HG03469 (cell line): ENCODE results near the gene AP2S1.
"Not testable (repeated sequence)": the region's sequence is repeated elsewhere in the genome, so short reads cannot be mapped to it uniquely, and the experiment has no call there.

Source experiments
- ATAC-seq: cut with Tn5 transposase; IDR thresholded peaks from one replicate; pipeline ENCODE4 v1.9.1; 2021; ENCODE audit warnings: mild to moderate bottlenecking, moderate library complexity, moderate number of reproducible peaks; ENCODE audit not compliant: unreplicated experiment

Gene AP2S1

DNA sequence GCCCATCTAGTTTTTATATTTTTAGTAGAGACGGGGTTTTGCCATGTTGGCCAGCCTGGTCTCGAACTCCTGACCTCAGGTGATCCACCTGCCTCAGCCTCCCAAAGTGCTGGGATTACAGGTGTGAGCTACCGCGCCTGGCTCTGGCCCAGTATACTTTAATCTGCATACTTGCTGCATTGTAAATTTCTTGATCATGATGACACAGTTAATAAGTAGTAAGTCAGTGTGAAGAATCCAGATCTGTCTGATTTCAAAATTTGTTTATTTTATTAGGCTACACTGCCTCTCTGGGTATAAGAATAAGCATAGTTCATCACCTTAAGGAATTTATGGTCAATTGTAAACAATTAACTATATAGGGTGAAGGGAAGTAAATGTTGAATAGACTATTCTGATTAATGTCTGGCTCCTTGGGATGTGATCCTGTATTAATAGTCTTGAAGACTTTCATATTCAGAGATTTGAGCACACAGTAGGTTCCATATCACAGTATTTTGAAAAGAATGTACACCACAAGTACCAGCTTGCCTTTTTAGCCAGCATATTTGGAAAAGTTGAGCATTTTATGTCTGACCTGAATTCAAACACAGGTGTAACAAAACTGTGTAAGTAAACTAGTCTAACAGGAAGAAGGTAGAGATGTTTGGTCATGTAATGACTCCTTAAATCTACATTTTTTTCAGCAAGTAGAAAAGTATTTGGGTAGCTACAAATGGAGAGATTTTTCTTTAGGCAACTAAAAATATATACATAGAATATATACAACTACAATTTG is 17.6 kb upstream of the AP2S1 start:
- no peak for ATAC-seq

DNA sequence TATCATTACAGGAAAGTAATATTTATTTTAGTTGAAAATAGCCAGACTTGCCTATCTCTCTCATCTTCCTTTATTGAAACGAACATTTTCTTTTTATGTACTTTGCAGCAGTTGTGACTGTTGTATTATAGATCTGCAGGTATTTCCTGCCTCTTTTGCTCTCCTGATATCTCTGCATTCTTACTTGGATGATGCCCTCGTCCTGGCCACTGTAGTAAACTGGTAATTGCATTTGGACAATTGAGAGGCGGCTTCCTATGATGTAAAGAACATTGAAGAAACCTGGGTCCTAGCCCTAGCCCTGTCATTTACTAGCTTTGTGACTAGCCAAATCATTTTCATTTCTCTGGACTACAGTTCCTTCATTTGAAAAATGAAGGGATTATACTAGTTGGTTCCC is 16.5 kb upstream of the AP2S1 start:
- ATAC-seq: no peak

DNA sequence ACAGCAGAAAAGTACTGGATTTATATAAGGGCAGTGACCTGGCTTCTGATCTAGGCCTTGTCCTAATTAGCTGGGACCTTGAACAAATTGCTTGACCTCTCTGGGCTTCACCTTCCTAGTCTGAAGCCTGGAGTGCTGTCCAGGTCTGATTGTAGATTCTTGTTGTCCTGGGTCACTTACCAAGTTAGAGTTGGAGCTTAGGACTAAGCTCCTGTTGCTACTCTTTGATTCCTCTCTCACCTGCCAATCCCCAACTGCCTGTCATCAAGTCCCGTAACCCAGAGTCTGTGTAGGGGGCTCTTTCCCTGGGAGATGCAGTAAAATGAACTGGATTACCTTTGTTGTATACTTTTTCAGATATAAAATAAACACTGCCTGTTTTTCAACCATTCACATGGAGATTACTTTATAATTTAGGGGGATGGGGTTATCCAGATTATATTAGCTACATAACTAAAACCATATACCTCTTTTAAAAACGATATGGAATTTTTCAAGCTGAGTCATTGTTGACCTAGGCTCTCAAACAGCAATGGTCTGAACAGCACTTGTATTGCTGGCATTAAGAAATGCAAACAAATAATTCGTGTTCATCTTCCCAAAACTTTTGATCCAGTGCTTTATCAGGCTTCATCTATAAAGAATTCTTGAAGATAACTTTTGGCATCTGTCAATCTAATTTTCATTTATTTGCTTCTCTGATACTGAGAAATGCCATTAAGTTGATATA is 15.9 kb upstream of the AP2S1 start:
- ATAC-seq: no peak

DNA sequence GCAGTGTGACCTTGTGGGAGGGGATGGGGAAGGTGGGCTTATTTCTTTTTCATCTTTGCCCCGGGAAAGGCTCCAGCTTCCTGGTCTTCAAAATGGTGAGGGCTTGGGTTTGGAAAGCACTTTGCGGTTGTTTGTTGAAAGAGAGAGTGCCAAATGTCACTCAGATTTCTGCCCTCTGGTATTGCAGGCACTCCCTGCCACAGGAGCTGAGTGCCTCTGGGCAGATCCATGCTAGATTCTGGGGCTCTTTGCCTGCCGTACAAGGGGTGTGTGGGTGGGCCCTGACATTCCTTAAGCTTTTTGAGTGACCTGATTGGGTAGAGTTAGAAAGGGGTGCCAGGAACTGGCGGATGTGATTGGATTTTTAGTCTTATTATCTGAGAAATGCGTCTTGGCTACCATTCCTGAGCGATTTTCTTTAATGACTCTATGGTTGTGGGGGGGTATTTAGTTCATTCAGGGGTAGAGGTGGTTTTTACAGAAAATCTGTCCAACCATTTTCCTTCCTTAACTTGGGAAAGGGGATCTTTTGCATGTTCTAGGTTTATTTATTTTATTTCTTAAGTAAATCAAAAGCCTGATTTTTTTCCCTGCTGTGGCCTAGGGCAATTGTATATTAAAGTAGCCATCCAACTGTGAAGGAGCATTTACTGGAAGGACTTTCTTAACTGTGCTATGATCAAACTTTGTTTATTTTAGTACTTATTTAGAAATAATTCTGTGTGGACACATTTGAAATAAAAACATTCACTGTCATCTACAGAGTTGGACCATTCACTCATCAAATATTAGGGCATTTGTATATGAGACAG is 13.4 kb upstream of the AP2S1 start:
- ATAC-seq: no peak

DNA sequence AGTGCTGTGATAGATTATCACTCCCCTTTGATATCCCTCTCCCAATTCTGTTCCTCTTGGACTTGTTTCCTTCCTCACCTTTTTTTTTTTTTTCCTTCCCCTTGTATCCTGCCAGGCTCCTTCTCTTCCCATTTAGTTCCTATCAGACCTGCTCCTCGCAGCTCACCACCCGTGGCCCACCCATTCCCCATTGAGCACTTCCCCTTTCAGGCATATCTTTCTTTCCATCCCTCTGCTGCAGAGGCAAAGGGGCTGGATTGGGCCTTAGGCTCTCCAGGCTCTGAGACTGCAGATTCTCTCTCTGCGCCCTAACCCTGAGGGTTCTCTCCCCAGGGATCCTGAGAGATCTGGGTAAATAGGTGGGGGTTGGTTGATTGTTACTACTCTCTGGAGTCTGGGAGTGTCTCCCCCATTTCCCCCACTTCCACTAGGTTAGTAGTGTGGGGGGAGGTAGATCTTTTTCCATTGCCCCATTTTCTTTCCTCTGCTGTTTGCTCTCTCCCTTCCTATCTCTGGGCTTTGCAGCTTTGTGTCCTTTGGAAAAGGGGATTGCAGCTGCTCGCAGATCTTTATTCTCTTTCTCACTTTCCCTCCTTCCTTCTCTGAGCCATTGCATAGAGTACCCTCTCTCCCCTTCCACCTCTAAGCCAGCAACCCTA is 12.5 kb upstream of the AP2S1 start:
- no peak for ATAC-seq

DNA sequence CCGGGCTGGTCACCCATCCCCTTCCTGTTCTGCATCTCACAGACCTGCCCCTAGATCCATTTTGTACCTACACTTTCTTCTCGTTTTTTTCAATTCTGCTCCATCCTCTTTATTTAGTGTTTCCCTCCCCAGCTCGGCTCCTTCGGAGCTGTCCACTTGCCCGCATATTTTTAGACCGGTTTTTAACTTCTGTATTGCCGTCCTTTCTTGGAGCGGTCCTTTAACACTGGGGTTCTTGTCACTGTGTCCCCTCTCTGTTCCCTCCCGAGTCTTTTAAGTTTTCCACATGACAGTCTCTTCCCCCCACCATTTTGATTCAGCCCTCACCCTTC is 11.8 kb upstream of the AP2S1 start:
- no peak for ATAC-seq

DNA sequence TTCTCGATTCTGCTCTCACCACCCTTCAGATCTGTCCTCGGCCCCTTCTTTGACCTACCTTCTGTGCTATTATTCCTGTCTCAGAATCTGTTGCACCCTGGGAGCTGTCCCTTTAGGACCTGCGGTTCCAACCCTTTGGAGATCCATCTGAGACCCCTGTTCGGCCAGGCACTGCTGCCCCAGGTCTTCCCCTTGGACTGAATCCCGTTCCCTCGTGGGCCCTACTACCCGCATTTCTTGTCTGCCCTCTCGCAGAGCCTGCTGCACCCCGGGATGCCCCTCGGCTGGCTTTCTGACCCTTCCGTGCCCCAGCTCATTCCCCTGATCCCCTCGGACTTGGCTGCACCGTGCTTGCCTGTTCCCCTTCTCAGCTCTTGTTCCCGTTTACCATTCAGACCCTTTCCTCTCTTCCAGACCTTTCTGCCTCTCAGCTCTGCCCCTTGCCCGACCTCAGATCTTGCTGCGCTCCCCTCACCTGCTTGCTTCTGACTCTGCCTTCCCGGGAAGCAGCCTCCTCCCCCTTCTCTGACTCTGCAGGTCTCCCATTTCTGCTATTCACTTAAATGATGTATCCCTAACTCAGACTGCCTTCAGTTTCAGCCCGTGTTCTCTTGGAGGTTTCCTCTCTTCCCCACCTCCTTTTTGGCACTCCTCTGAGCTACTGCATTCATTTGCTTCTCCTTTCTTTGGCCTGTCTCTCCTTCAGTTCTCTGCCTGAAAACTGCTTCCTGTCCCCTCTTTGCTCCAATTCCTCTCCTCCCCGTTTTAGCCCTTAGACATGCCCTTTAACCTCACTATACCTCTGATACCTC is 11.3 kb upstream of the AP2S1 start:
- ATAC-seq: no peak

DNA sequence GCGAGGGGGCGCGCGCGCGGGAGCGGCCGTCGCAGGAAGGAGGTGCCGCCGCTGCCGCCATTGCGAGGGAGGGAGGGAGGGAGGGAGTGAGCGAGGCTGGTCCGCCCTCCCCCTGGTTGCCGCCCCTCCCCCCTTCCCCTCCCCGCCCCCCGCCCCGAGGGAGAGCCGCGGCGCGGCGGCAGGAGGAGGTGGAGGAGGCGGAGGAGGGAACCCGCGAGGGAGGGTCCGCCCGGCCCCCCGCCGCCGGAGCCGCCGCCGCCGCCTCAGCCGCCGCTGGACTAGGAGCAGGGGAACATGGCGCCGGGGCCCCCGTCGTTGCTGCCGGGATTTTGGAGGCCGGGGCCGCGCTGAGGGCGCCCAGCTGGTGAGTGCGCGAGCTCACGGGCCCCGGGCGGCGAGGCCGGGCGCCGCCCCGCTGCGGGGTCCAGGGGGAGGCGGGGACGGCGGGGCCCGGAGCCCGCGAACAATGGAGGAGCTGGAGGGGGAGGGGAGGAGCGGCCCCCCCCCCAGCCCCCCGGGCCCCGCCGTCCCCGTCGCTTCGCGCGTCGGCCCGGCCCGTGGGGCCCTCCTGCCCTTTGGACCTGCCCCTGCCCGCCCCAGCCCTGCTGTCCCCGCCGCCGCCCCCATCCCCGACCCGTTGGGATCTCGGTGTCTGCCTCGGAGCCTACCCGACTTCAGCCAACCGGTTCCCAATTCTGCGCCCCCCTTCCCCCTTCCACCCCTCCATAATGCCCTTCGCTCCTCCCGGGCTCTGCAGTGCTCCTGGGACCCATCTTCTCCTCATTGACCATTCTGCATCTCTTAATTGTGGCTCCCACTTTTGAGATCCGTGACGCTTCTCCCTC is 10.4 kb upstream of the AP2S1 start, which contains the start of gene ARHGAP35:
TSS of gene ARHGAP35 (plus strand) at position 152 of the 845 bp plus-strand sequence. CDS start 57,679 bp downstream, outside the sequence.
- ATAC-seq: no peak

DNA sequence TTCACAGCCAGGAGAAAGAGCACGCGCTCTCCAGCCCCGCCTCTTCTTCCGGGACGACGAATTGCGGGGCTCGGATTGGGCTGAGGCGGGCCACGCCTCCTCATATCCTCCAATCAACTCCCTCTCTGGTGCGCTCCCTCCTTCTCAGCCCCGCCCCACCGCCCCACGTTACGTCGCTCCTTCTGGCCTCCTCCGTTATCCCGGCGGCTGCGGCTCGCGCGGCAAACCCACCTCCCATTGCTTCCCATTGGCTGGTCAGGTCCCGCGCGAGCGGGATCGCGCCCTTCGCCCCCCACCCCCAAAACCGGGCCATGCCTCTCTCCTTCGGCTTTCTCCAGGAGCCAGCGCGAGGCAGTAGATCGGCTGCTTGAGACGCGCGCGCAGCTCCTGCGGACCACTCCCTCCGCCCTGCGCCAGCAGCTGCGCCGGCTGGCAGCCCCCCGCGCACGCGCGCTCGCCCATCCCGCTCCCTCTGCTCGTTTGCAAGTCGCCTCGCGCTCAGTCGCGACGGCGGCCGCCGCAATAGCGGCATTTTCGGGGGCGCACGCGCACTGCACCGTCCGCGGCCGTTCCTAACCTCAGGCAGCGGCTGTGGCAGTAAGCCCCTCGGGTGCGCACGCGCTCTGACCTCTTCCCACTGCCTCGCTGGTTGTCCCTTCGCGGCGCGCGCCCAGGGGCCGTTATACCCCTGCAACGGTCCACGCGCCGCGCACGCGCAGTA is 9.6 kb upstream of the AP2S1 start:
- peak; percentile 49 for ATAC-seq

DNA sequence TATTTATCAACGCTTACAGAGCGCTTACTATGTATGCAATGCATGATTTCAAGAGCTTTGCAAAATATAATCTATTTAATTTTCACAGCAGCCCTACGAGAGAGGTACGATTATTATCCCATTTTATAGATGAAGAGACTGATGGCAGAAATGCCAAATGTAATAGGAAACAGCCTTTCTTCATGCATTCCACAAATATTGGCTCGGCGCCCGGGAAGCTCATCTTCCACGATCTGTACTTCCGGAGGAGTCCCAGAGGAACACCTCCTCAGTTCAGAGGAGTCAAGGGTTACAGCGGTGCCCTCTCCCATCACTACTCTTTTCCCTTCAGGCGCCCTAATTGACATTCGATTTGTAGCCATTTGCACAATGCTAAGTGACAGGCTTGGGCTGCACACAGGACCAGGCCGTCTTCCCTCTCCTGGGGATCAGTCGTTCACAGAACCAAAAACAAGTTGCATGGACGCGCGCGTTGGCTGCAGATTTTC is 9.0 kb upstream of the AP2S1 start:
- no peak for ATAC-seq

DNA sequence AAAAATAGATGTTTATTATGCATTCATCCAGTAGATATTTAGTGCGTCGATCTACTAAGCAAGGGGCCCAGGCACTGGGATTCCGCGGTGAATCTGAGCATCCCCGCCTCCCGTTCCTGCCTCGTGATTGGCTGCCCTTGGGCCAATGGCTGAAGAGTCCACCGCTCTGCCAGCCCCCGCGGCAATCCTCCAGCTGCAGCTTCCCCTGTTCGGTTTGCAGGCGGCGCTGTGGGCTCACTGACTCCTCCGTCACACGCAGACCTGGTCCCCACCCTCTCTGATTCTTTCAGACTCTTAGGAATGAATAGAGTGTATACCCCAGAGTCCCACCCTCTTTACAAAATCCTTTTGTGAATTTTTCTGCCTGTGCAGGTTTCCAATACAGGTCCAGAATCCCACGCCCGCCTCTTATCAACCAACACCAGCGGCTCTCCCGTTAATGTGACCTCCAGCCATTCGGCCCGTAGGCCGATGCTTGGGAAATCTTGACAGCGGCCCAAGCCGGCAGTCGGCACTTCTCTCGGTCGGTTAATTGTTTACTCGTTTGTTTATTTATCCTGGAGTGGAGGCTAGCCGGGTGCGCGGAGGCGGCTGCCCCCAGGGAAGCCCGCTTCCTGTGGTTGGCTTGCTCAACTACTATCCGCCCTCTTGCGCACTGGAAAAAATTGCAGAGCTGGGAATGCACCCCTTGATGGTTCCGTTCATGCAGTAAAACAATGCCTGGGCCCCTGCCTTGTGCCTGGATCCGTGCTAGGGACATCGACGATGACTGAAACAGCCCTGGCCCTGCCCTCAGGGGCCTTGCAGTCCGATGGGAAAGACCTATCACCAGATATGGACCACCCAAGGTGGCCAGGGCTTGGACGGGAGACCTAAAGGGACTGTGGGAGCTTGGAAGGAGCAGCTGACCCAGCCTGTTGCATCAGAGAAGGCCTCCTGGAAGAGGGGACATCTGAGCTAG is 5.7 kb upstream of the AP2S1 start:
- ATAC-seq: no peak

DNA sequence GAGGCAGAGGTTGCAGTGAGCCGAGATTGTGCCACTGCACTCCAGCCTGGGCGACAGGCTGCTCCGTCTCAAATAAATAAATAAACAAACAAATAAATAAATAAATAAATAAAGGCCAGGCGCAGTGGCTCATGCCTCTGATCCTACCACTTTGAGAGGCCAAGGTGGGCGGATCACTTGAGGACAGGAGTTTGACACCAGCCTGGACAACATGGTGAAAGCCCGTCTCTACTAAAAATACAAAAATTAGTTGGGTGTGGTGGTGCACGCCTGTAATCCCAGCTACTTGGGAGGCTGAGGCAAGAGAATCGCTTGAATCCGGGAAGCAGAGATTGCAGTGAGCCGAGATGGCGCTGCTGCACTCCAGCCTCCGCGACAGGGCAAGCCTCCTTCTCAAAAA is 4.1 kb upstream of the AP2S1 start:
- not testable (repeated sequence) for ATAC-seq

DNA sequence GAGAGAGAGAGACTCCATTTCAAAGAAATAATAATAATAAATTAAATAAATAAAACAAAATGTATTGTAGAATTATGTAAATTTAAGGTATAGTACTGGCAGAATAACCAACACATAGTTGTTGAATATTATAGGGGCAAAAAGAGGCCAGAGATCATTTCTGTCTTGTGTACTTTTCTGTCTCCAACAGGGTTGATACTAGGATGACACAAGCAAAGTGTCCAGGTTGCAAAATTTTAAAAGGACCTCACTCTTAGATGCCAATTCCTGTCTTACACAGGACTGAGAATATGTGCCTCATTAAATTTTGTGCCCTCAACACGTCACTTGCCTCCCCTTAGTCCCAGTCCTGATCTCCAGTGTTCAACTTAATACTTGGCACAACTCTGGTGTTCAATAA is 2.2 kb upstream of the AP2S1 start:
- ATAC-seq: no peak

DNA sequence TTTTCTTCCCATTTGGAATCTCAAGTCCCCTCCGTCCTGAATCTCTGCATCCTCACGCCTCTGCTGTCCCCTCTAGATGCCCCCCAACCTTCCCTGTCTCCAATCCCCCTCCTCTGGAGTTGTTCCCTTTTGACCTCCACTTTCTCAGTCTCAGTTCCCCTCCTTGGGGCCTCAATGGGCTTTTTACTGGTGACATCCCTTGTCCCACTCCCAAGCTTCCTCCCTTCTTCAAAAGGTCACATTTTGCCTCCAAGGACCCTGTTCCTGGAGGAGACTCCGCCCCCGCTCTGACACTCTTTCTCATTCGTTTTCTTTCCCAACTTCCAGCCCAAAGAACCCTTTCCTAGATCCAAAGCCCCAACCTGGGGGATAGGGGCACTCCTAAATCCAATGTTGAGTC is 1.0 kb downstream of the AP2S1 start:
- ATAC-seq: no peak

DNA sequence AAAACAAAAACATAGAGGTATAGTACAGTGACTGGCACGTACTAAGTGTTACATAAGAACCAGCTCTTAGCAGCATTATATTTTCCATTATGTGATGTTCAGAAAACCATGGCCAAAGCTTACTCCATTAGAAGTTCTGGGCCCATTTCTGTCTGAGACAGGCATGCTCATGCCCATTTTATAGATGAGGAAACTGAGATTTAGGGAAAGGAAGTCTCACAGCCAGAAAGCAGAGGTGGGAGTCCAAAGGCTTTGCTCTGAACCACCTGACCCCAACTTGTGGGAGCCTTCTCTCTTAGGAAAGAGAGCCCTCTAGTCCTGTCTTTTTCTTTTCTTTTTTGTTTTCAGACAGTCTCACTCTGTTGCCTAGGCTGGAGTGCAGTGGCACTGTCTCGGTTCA is 2.3 kb downstream of the AP2S1 start:
- no peak for ATAC-seq

DNA sequence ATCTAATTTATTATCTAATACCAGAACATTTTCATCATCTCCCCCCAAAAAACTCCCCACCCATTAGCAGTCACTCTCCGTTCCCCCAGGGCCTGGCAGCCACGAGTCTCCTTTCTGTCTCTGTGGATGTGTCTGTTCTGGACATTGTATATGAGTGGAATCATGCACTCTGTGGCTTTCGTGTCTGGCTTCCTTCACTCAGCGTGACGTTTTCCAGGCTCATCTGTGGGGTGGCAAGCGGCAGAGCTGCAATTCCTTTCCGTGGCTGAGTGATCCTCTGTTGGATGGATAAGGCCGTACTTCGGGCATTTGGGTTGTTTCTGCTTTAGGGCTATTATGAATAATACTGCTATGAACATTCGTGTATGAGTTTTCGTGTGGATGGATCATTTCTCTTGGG is 3.1 kb downstream of the AP2S1 start:
- ATAC-seq: no peak

DNA sequence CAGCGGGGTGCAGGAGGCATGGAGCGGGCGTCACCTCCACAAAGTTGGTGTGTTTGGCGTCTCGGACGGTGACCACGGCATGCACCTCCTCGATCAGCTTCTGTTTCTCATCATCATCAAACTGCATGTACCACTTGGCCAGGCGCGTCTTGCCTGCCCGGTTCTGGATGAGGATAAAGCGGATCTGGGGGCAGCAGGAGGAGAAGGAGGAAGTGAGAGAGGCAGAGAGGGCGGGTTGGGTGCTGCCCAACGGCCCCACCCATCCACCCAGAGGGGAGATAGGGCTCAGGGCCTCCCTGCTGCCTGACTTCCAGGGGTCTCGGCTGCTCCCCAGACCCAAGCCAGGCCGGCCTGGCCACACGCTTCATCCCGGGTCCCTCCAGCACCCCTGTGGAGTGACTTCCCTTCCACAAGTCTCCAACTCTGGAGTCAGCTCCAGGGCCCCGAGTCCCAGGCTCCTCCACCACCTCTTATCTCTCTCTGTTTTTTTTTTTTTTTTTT is 4.6 kb downstream of the AP2S1 start:
- no peak for ATAC-seq
